HG02840 (cell line): ENCODE data around the gene KRT73.
"Not testable (repeated sequence)": the region's sequence is repeated elsewhere in the genome, so short reads cannot be mapped to it uniquely, and the experiment has no call there.

Source experiments
- ATAC-seq: cut with Tn5 transposase; IDR thresholded peaks from one replicate; pipeline ENCODE4 v1.9.1; 2021; ENCODE audit warnings: mild to moderate bottlenecking, moderate library complexity, moderate number of reproducible peaks; ENCODE audit not compliant: unreplicated experiment, low FRiP score

KRT73 gene

GRCh38 chr12:52603314-52603713 lies 15.0 kb downstream of the KRT73 start:
- no peak for ATAC-seq

GRCh38 chr12:52602552-52602951 lies 15.8 kb downstream of the KRT73 start:
- no peak for ATAC-seq

- no peak for ATAC-seq
Measured at GRCh38 chr12:52601671-52602070, 16.7 kb downstream of the KRT73 start.

- no peak for ATAC-seq
Measured at GRCh38 chr12:52600941-52601481, 17.3 kb downstream of the KRT73 start, which contains the start of gene KRT72. Gene KRT72, minus strand, starts transcription at chr12:52601463. Its CDS starts 11 bp downstream, at chr12:52601452.

- no peak for ATAC-seq
Measured at GRCh38 chr12:52600475-52600874, 17.9 kb downstream of the KRT73 start.

- ATAC-seq, result no peak
Measured at GRCh38 chr12:52600071-52600470, 18.3 kb downstream of the KRT73 start.

GRCh38 chr12:52598966-52599365 lies 19.4 kb downstream of the KRT73 start:
- ATAC-seq, result no peak

- not testable (repeated sequence) for ATAC-seq
Measured at GRCh38 chr12:52594237-52594636, 24.1 kb downstream of the KRT73 start.

- no peak for ATAC-seq
Measured at GRCh38 chr12:52591521-52591920, 26.8 kb downstream of the KRT73 start.

- no peak for ATAC-seq
Measured at GRCh38 chr12:52590021-52590420, 28.3 kb downstream of the KRT73 start.

- no peak for ATAC-seq
Measured at GRCh38 chr12:52587563-52587962, 30.8 kb downstream of the KRT73 start.

GRCh38 chr12:52585946-52586345 lies 32.4 kb downstream of the KRT73 start:
- no peak for ATAC-seq

GRCh38 chr12:52585066-52585465 lies 33.3 kb downstream of the KRT73 start:
- ATAC-seq, result no peak

GRCh38 chr12:52584156-52584682 lies 34.1 kb downstream of the KRT73 start:
- no peak for ATAC-seq

- no peak for ATAC-seq
Measured at GRCh38 chr12:52582971-52583456, 35.3 kb downstream of the KRT73 start.

GRCh38 chr12:52582486-52582885 lies 35.9 kb downstream of the KRT73 start:
- ATAC-seq, result no peak

- no peak for ATAC-seq
Measured at GRCh38 chr12:52581481-52581880, 36.9 kb downstream of the KRT73 start.

- no peak for ATAC-seq
Measured at GRCh38 chr12:52581066-52581465, 37.3 kb downstream of the KRT73 start.

GRCh38 chr12:52580496-52580895 lies 37.9 kb downstream of the KRT73 start:
- ATAC-seq, result no peak

GRCh38 chr12:52579468-52580465 lies 38.6 kb downstream of the KRT73 start:
- no peak for ATAC-seq

GRCh38 chr12:52578469-52578868 lies 39.9 kb downstream of the KRT73 start:
- ATAC-seq, result no peak
